Retinal pigment epithelial cell (primary cell): ENCODE results near the gene TMED3.

Experiments
- DNase-seq: peaks from one replicate; pipeline ENCODE4 v3.0.0-alpha.2; 2010; ENCODE audit warnings: low read depth
- H3K4me3 ChIP-seq: 2 replicates; pipeline ENCODE4 v1.5.1; 2011; ENCODE audit warnings: mild to moderate bottlenecking, low read length, control low read depth, moderate library complexity
- TF ChIP-seq, protein P1 (sequence below): conservative IDR thresholded peaks from 2 replicates; pipeline ENCODE4 v1.5.1; 2011; ENCODE audit warnings: low read depth, low read length, control low read depth, inconsistent platforms

Gene TMED3

GRCh38 chr15:79365765-79366164 lies 54.9 kb downstream of the TMED3 start:
- no peak for DNase-seq
- TF ChIP-seq, protein P1, sequence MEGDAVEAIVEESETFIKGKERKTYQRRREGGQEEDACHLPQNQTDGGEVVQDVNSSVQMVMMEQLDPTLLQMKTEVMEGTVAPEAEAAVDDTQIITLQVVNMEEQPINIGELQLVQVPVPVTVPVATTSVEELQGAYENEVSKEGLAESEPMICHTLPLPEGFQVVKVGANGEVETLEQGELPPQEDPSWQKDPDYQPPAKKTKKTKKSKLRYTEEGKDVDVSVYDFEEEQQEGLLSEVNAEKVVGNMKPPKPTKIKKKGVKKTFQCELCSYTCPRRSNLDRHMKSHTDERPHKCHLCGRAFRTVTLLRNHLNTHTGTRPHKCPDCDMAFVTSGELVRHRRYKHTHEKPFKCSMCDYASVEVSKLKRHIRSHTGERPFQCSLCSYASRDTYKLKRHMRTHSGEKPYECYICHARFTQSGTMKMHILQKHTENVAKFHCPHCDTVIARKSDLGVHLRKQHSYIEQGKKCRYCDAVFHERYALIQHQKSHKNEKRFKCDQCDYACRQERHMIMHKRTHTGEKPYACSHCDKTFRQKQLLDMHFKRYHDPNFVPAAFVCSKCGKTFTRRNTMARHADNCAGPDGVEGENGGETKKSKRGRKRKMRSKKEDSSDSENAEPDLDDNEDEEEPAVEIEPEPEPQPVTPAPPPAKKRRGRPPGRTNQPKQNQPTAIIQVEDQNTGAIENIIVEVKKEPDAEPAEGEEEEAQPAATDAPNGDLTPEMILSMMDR: no peak
- no peak overlapping the region for H3K4me3 ChIP-seq

DNA sequence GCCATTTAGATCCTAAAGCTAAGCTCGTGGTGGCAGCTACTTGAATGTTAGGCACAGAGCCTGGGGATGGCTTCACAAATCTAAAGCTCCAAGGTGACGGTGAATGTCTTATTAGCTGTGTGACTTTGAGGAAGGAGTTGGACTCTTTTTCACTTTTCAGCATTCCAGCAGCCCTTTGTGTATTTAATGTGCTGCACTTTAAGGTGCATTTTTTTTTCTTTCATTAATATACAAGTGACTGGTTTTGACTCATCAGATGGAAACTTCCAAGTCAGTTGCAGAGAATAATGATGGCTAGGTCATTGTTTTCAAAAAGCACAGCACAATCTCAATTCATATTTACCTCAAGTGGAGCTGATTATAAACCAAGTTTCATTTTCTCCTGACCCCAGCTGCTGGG lies 55.8 kb downstream of the TMED3 start:
- H3K4me3 ChIP-seq: no peak overlapping the region
- TF ChIP-seq, protein P1: no peak
- no peak for DNase-seq

DNA sequence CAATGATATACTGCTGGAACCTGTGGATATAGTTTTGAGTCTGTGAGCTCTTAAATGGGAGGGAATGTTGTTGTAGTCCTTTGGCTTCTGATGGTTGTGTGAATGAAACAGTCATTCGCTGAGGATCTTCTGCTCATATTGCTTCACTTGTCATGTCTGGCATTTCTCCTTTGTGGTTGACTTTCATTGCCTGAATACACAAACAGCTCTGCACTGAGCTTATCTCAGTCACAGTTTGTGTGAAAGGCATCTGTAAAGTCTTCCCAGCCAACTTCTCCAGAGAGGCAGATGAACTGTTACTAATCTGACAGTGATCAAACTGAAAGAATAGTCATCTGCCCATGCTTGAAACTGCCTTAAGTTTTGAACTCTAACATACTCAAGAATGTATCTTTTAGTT lies 59.8 kb downstream of the TMED3 start:
- TF ChIP-seq, protein P1: no peak
- no peak for DNase-seq
- H3K4me3 ChIP-seq: no peak overlapping the region

GRCh38 chr15:79371591-79371990 lies 60.7 kb downstream of the TMED3 start:
- no peak for DNase-seq
- TF ChIP-seq, protein P1: no peak
- no peak overlapping the region for H3K4me3 ChIP-seq

GRCh38 chr15:79372428-79372827 lies 61.5 kb downstream of the TMED3 start:
- TF ChIP-seq, protein P1: no peak
- no peak for DNase-seq
- H3K4me3 ChIP-seq: no peak overlapping the region
